HG03139 (cell line): ENCODE data around the gene UBA5.
"Not testable (repeated sequence)": the region's sequence is repeated elsewhere in the genome, so short reads cannot be mapped to it uniquely, and the experiment has no call there.

Experiments used
- ATAC-seq: cut with Tn5 transposase; IDR thresholded peaks from one replicate; pipeline ENCODE4 v1.9.1; 2021; ENCODE audit not compliant: unreplicated experiment

The UBA5 gene

DNA sequence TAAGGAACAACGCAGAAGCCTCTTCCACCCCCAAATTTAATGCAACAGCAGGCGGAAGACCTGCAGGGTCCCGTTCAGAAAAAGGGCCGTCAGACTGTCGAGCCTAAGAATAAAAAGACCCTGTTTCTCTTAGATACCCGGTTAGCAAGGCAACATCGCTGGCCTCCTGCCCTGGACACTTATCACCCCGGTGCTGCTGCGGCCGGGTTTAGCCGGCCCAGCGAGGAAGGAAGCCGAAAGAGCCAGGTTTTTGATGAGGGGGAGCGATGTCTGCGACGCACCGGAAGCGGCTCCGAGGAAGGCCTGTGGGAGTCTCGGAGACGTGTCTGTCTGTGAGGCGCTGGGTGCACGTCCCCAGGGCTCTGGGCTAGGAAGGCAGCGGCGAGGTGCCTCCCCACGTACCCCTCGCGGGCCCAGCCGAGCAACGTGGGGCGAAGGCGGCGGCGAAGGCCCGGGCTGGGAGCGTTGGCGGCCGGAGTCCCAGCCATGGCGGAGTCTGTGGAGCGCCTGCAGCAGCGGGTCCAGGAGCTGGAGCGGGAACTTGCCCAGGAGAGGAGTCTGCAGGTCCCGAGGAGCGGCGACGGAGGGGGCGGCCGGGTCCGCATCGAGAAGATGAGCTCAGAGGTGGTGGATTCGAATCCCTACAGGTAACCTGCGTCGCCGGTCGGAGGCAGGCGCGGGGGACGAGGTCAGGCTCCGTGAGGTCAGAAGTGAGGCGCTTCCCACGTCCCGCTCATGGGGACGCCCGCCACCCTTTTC, at the start of gene UBA5:
Gene UBA5, plus strand, starts transcription at position 278 of the 759 bp plus-strand sequence. Its CDS starts 209 bp downstream, at position 487.
- ATAC-seq: peak; percentile 77

GRCh38 chr3:132615301-132615700, 44.8 kb upstream of the UBA5 start:
- not testable (repeated sequence) for ATAC-seq

- no peak for ATAC-seq
These were observed 44.2 kb upstream of the UBA5 start for GRCh38 chr3:132615881-132616280.

DNA sequence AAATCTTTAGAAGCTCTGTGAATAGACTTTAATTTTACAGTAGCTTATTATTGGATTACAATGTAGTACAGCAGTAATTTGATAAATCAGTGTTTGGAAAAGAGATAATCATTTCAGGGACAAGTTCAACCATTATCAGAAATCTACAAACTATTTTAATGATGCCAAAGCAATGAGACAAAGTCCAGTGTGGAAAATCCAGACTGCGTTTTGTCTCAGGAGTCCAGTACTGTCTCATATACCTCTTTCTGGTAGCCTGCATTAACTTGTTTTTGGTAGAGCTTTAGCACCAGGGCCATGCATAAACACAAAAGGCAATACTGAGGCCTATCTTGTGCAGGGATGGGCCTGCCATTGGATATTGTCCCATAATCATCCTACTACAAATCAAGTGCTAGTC, 43.3 kb upstream of the UBA5 start:
- no peak for ATAC-seq

- ATAC-seq: no peak
These were observed 38.0 kb upstream of the UBA5 start for GRCh38 chr3:132622148-132622547.

DNA sequence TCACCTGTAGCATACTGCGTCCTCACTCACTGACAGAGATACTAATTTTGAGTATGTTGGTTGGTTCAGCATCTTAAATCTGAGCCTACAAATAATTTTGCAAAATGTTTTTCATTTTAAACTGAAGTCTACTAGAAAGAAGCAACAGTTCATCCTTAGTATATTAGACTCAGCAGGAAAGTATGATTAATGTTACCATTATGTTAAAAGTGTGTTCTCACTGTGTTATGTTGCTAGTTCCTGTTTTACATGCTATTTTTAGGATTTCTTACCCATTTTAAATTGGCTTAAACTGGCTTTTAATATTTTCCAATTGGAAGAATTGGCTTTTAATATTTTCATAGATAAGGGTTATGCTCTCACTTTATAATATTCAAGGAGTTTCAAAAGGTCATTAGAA, 37.4 kb upstream of the UBA5 start:
- ATAC-seq: no peak

DNA sequence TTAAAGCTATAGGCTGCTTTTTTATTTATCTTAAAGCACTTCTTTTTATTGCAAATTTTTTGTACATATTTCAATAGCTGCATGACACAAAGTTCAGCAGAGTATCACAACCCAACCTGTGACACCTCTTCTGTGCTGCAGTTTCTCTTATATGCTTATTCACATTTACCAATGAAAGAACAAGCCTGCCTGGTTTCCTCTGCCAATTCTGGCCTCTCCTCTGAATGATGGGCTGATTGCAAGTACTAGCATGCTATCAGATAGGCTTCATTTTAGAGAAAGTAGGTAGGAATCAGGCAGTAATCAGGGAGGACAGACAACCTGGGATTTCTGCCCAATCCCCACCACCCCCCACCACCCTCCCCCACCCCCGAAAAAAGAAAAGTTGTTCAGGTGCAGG, 36.5 kb upstream of the UBA5 start:
- no peak for ATAC-seq

GRCh38 chr3:132624790-132625189, 35.3 kb upstream of the UBA5 start:
- ATAC-seq: no peak

DNA sequence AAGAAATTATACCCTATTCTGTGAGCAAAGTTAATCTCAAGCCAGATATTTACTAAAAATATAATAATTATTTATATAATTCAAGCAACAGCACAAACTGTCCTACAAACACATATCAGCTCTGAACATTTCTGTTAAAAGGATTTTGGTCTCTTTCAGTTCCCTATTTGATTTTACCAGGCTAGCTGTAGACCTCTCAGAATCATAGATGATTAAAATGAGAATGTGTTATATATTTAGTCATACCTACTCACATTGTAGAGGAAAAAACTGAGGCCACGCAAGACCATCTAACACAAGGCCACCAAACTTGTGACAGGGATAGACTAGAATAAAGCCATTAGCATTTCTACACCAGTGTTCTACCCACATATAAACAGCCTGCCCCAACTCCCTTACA, 34.5 kb upstream of the UBA5 start:
- ATAC-seq: peak; percentile 78

DNA sequence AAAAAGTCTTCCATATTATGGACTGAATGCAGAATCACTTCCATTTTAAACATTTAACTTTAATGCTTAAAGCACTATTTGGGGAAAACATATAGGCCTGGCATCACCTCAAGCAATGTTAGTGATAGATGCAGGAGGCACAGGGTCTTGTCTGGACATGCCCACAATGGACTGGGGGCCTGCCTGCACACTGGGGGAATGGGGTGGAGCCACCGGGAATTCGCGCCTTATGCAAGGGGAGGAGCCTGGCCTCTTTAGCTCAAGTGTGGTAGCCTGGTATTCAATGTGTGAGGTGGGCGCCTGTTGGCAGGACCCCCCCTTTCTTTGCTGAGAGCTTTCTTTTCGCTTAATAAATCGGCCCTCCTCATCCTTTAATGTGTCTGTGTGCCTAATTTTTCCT, 33.2 kb upstream of the UBA5 start:
- ATAC-seq: no peak

DNA sequence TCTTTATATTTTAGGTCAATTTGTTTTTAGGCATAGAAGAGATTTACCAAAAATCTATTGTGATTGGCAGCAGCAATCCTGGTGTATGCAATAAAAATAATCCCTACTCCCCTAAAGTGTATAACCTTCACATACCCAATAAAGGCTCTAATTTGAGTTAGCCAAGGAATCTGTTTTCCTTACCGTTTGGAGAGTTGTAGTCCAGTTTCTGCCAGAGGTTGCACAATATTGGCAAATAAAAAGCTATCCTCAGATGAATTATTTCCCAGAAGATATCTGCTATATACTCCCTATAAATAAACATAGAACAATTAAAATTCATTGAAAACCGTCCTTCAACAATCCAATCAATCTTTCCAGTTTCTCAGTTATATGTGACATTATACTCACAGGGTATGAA, 32.0 kb upstream of the UBA5 start:
- ATAC-seq: no peak

GRCh38 chr3:132629928-132630327, 30.2 kb upstream of the UBA5 start:
- ATAC-seq: no peak

DNA sequence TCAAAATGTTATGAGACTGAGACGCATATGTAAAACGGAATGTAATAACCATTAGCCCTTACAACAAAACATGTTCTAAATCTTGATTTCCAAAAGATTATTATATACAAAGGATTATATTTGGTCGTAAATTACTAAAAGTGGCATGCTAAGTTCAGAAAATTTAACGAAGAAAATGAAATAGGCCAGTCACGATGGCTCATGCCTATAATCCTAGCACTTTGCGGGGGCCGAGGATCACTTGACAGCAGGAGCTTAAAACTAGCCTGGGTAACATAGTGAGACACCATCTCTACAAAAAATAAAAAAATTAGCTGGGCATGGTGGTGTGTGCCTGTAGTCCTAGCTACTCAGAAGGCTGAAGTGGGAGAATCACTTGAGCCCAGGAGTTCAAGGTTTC, 29.5 kb upstream of the UBA5 start:
- no peak for ATAC-seq

GRCh38 chr3:132635052-132635451, 25.1 kb upstream of the UBA5 start:
- no peak for ATAC-seq

GRCh38 chr3:132637590-132637989, 22.5 kb upstream of the UBA5 start:
- ATAC-seq: no peak

DNA sequence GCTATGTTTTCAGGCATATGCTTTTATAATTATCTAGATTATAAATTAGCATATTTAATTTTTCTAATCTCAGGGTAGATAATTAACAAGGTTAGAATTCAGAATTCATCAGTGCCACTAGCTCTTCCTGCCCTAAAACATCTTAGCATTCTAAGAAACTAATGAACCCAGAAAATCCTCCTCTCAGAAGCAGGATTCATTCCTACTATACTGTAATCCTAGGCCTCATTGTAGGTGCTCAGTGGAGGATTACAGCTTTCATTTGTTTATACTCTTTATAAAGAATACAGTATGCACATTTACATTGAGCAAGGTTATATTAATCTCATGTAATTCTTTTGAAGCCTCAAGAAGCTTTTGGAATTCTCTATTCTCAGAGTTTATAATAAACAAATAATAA, 21.4 kb upstream of the UBA5 start:
- no peak for ATAC-seq

GRCh38 chr3:132641427-132641826, 18.7 kb upstream of the UBA5 start:
- not testable (repeated sequence) for ATAC-seq

GRCh38 chr3:132641837-132642538, 18.1 kb upstream of the UBA5 start:
- ATAC-seq: no peak

DNA sequence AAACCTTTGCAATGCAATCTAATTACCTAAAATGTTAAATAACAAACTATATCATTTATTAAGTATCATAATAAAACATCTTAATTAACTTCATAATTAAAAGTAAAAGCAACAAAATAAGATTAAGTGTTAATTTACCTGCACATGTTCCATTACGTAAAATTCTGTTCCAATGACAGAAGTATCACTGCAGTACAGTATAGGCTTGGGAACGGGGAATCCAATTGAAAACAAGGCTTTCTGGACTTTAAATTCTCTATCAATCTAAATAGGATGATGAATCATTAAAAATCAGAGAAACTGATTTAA, 17.6 kb upstream of the UBA5 start:
- no peak for ATAC-seq

DNA sequence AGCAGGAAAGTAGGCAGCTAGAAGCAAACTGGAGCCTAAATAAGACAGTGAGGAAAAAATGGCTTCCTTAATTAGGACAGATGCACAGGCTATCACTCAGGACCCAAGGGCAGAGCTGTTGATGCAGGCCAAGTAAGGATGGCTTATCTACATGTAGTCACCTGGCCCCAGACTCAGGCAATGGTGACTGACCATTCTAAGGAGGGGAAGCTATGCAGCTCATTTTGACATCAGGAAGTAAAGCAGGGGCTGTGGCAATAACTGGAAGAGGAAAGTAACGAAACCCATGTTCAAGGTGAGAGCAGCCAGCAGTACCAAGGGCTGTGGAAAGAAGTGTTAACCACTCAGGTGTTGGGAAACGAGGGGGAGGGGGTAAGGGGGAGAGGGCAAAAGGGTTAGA, 16.8 kb upstream of the UBA5 start:
- no peak for ATAC-seq

GRCh38 chr3:132645058-132645457, 15.1 kb upstream of the UBA5 start:
- no peak for ATAC-seq

- no peak for ATAC-seq
These were observed 10.0 kb upstream of the UBA5 start for GRCh38 chr3:132650153-132650552.
